Measurements from ENCODE around the gene ATP1A1. TPM values are rescaled to one million over a fixed set of nuclear protein-coding genes. Genes with fewer than 3 reads are reported as not detected.

Gene ATP1A1
- total RNA-seq, 2 donors from 2014 or later, result 718 to 936 TPM

GRCh38 chr1:116326486-116326885 is 46.6 kb upstream of the ATP1A1 start:
- TF ChIP-seq CTCF (IDR thresholded peaks at IDR 0.05), result no peak
- Histone ChIP-seq H3K27ac (no peak overlapping the region), H3K36me3 (no peaks in the 10 kb centered on the region), H3K9ac (ENCODE audit: low read depth in 2 of 2, low read length in 2 of 2) (no peak overlapping the region), H3K4me1 (peaks cover 12% of the 10 kb centered on the region), H3K4me3 (no peak overlapping the region), H3K27me3 (no peaks in the 10 kb centered on the region), H3K9me3 (no peaks in the 10 kb centered on the region)
- intact Hi-C loops (cut with DNase I), result loop anchor here (10.0 kb wide), 1 partner anchor 152 kb away; no protein-coding TSS in a partner anchor
- no peak for DNase-seq

- Histone ChIP-seq H3K4me3 (no peak overlapping the region), H3K27ac (no peak overlapping the region), H3K27me3 (no peaks in the 10 kb centered on the region), H3K4me1 (peaks cover 9% of the 10 kb centered on the region), H3K9me3 (no peaks in the 10 kb centered on the region), H3K36me3 (no peaks in the 10 kb centered on the region), H3K9ac (ENCODE audit: low read depth in 2 of 2, low read length in 2 of 2) (no peak overlapping the region)
- intact Hi-C loops (cut with DNase I), result loop anchor here (10.0 kb wide), 1 partner anchor 154 kb away; no protein-coding TSS in a partner anchor
- DNase-seq, result no peak
- no peak for TF ChIP-seq CTCF (IDR thresholded peaks at IDR 0.05)
Measured at GRCh38 chr1:116328671-116329070, 44.4 kb upstream of the ATP1A1 start.

GRCh38 chr1:116329524-116330341 is 43.3 kb upstream of the ATP1A1 start:
- no peak for TF ChIP-seq CTCF (IDR thresholded peaks at IDR 0.05)
- Histone ChIP-seq H3K27ac (no peak overlapping the region), H3K27me3 (no peaks in the 10 kb centered on the region), H3K9me3 (no peaks in the 10 kb centered on the region), H3K4me1 (peaks cover 14% of the 10 kb centered on the region), H3K9ac (ENCODE audit: low read depth in 2 of 2, low read length in 2 of 2) (peak overlapping the region in 1 of 2 donors; percentile 59), H3K36me3 (no peaks in the 10 kb centered on the region), H3K4me3 (no peak overlapping the region)
- no peak for DNase-seq
- intact Hi-C loops (cut with DNase I), result loop anchor here (10.0 kb wide), 1 partner anchor 155 kb away; no protein-coding TSS in a partner anchor

- no peaks in the 10 kb centered on the region for H3K36me3 ChIP-seq
Measured at GRCh38 chr1:116330342-116330652, 42.7 kb upstream of the ATP1A1 start.

GRCh38 chr1:116330846-116331245 is 42.2 kb upstream of the ATP1A1 start:
- DNase-seq, result no peak
- intact Hi-C loops (cut with DNase I), result no loop called here
- peaks cover 19% of the 10 kb centered on the region for H3K4me1 ChIP-seq
- no peaks in the 10 kb centered on the region for H3K36me3 ChIP-seq
- H3K9me3 ChIP-seq, result no peaks in the 10 kb centered on the region
- H3K4me3 ChIP-seq, result no peak overlapping the region
- H3K9ac ChIP-seq (ENCODE audit: low read depth in 2 of 2, low read length in 2 of 2), result peak overlapping the region in 1 of 2 donors; percentile 59
- H3K27me3 ChIP-seq, result no peaks in the 10 kb centered on the region
- no peak for TF ChIP-seq CTCF (IDR thresholded peaks at IDR 0.05)
- H3K27ac ChIP-seq, result no peak overlapping the region

More at GRCh38 chr1:116330342-116330652, 42.7 kb upstream of the ATP1A1 start:
- H3K4me3 ChIP-seq, result no peak overlapping the region
- no peak for TF ChIP-seq CTCF (IDR thresholded peaks at IDR 0.05)
- no peak for DNase-seq
- H3K27ac ChIP-seq, result no peak overlapping the region
- peak overlapping the region in 1 of 2 donors; percentile 59 for H3K9ac ChIP-seq (ENCODE audit: low read depth in 2 of 2, low read length in 2 of 2)
- H3K27me3 ChIP-seq, result no peaks in the 10 kb centered on the region
- intact Hi-C loops (cut with DNase I), result no loop called here
- peaks cover 16% of the 10 kb centered on the region for H3K4me1 ChIP-seq
- H3K9me3 ChIP-seq, result no peaks in the 10 kb centered on the region
